HEK293 (cell line): ENCODE results near the gene TRAPPC2L.

ENCODE experiments used
- CTCF ChIA-PET: fragments of 350-600 bp; formaldehyde crosslinking; extraction: SDS; loops from one replicate; lab custom pipeline; 2021; ENCODE audit warnings: antibody characterized with exemption; lab: Yijun Ruan, JAX
- POLR2A ChIA-PET: fragments of 300-600 bp; formaldehyde crosslinking; extraction: SDS; loops from one replicate; lab custom pipeline; 2020; ENCODE audit warnings: antibody characterized with exemption, inconsistent platforms; lab: Yijun Ruan, JAX
- H3K27ac ChIP-seq: fragments of 200-500 bp; sonication (Bioruptor generic); 2 replicates; pipeline ENCODE4 v1.5.1; 2014; ENCODE audit warnings: low read depth, low read length, control low read depth, inconsistent platforms; ENCODE audit errors: extremely low read depth
- H3K36me3 ChIP-seq, 2 experiments: fragments of 200-500 bp in 1 of 2; sonication (Bioruptor generic) in 1 of 2; 1 replicate in 1 of 2; 2 replicates in 1 of 2; pipeline ENCODE4 v1.5.1; 2014 to 2017; ENCODE audit warnings: inconsistent platforms in 2 of 2, low read length in 2 of 2; ENCODE audit not compliant: control insufficient read depth in 2 of 2, insufficient read depth in 1 of 2
- H3K4me1 ChIP-seq: fragments of 200-500 bp; sonication (Bioruptor generic); 2 replicates; pipeline ENCODE4 v1.5.1; 2014; ENCODE audit warnings: mild to moderate bottlenecking, low read length, inconsistent platforms; ENCODE audit not compliant: control insufficient read depth, insufficient read depth
- H3K4me3 ChIP-seq: 2 replicates; pipeline ENCODE4 v1.5.1; 2011; ENCODE audit warnings: low read depth, mild to moderate bottlenecking, control low read depth, low read length, moderate library complexity
- H3K9me3 ChIP-seq: fragments of 200-500 bp; sonication (Bioruptor generic); 2 replicates; pipeline ENCODE4 v1.5.1; 2014; ENCODE audit warnings: low read depth, low read length, inconsistent platforms; ENCODE audit not compliant: control insufficient read depth, insufficient read depth
- BCL11A ChIP-seq: fragments of 450-650 bp; formaldehyde crosslinking; IDR thresholded peaks from 2 replicates; pipeline ENCODE4 v1.5.1; 2016; ENCODE audit warnings: low read depth, missing biosample characterization, missing genetic modification characterization
- BCL6B ChIP-seq: fragments of 450-650 bp; formaldehyde crosslinking; IDR thresholded peaks from 2 replicates; pipeline ENCODE4 v1.5.1; 2017; ENCODE audit warnings: missing biosample characterization, missing genetic modification characterization
- GFI1B ChIP-seq: fragments of 450-650 bp; formaldehyde crosslinking; IDR thresholded peaks from 2 replicates; pipeline ENCODE4 v1.5.1; 2016; ENCODE audit warnings: missing biosample characterization, missing genetic modification characterization
- GLI2 ChIP-seq: fragments of 450-650 bp; formaldehyde crosslinking; IDR thresholded peaks from 2 replicates; pipeline ENCODE4; 2017; ENCODE audit warnings: missing biosample characterization, missing genetic modification characterization, low read depth, borderline replicate concordance
- HOXA7 ChIP-seq: sonication (generic); formaldehyde crosslinking; IDR thresholded peaks from 2 replicates; pipeline ENCODE4 v1.8.1; 2022; ENCODE audit warnings: missing genetic modification reagents, borderline replicate concordance
- KLF9 ChIP-seq: fragments of 450-650 bp; formaldehyde crosslinking; IDR thresholded peaks from 2 replicates; pipeline ENCODE4 v1.5.1; 2016; ENCODE audit warnings: missing biosample characterization, missing genetic modification characterization, low read depth
- MYNN ChIP-seq: fragments of 450-650 bp; formaldehyde crosslinking; IDR thresholded peaks from 2 replicates; pipeline ENCODE4 v1.5.1; 2016; ENCODE audit warnings: missing biosample characterization, missing genetic modification characterization, borderline replicate concordance
- PRDM6 ChIP-seq: fragments of 450-650 bp; formaldehyde crosslinking; IDR thresholded peaks from 2 replicates; pipeline ENCODE4 v1.5.1; 2017; ENCODE audit warnings: missing biosample characterization, missing genetic modification characterization
- WT1 ChIP-seq: fragments of 450-650 bp; formaldehyde crosslinking; IDR thresholded peaks from 2 replicates; pipeline ENCODE4 v1.5.1; 2016; ENCODE audit warnings: missing biosample characterization, missing genetic modification characterization
- ZBTB8A ChIP-seq: fragments of 450-650 bp; formaldehyde crosslinking; IDR thresholded peaks from 2 replicates; pipeline ENCODE4 v1.5.1; 2016; ENCODE audit warnings: missing biosample characterization, missing genetic modification characterization
- ZFP3 ChIP-seq: fragments of 450-650 bp; formaldehyde crosslinking; IDR thresholded peaks from 2 replicates; pipeline ENCODE4 v1.5.1; 2016; ENCODE audit warnings: low read depth, missing biosample characterization, missing genetic modification characterization
- ZNF10 ChIP-seq: fragments of 450-650 bp; formaldehyde crosslinking; IDR thresholded peaks from 2 replicates; pipeline ENCODE4 v1.5.1; 2017; ENCODE audit warnings: missing biosample characterization, missing genetic modification characterization
- ZNF140 ChIP-seq: fragments of 450-650 bp; formaldehyde crosslinking; IDR thresholded peaks from 2 replicates; pipeline ENCODE4 v1.5.1; 2016; ENCODE audit warnings: missing biosample characterization, missing genetic modification characterization
- ZNF211 ChIP-seq: fragments of 450-650 bp; formaldehyde crosslinking; IDR thresholded peaks from 2 replicates; pipeline ENCODE4 v1.5.1; 2016; ENCODE audit warnings: low read depth, missing biosample characterization, missing genetic modification characterization
- ZNF221 ChIP-seq: fragments of 450-650 bp; formaldehyde crosslinking; IDR thresholded peaks from 2 replicates; pipeline ENCODE4 v1.5.1; 2017; ENCODE audit warnings: missing biosample characterization, missing genetic modification characterization, borderline replicate concordance
- ZNF350 ChIP-seq: fragments of 450-650 bp; formaldehyde crosslinking; IDR thresholded peaks from 2 replicates; pipeline ENCODE4 v1.5.0; 2017; ENCODE audit warnings: missing biosample characterization, mild to moderate bottlenecking, missing genetic modification characterization
- ZNF37A ChIP-seq: fragments of 450-650 bp; IDR thresholded peaks from 2 replicates; pipeline ENCODE4 v1.5.1; 2018; ENCODE audit warnings: missing biosample characterization, missing genetic modification characterization
- ZNF404 ChIP-seq: fragments of 450-650 bp; formaldehyde crosslinking; IDR thresholded peaks from 2 replicates; pipeline ENCODE4 v1.5.1; 2017; ENCODE audit warnings: missing biosample characterization, missing genetic modification characterization
- ZNF449 ChIP-seq: fragments of 450-650 bp; formaldehyde crosslinking; IDR thresholded peaks from 2 replicates; pipeline ENCODE4 v1.5.1; 2017; ENCODE audit warnings: missing biosample characterization, mild to moderate bottlenecking, missing genetic modification characterization, moderate library complexity
- ZNF514 ChIP-seq: fragments of 450-650 bp; formaldehyde crosslinking; IDR thresholded peaks from 2 replicates; pipeline ENCODE4 v1.5.1; 2016; ENCODE audit warnings: missing biosample characterization, missing genetic modification characterization
- ZNF530 ChIP-seq: fragments of 450-650 bp; formaldehyde crosslinking; IDR thresholded peaks from 2 replicates; pipeline ENCODE4 v1.5.1; 2016; ENCODE audit warnings: low read depth, missing biosample characterization, missing genetic modification characterization
- ZNF544 ChIP-seq: fragments of 450-650 bp; formaldehyde crosslinking; IDR thresholded peaks from 2 replicates; pipeline ENCODE4 v1.5.0; 2017; ENCODE audit warnings: missing biosample characterization, missing genetic modification characterization
- ZNF596 ChIP-seq: fragments of 450-650 bp; IDR thresholded peaks from 2 replicates; pipeline ENCODE4 v1.5.0; 2018; ENCODE audit warnings: missing biosample characterization, mild to moderate bottlenecking, missing genetic modification characterization, moderate library complexity
- ZNF623 ChIP-seq: fragments of 450-650 bp; formaldehyde crosslinking; IDR thresholded peaks from 2 replicates; pipeline ENCODE4 v1.5.1; 2016; ENCODE audit warnings: missing biosample characterization, missing genetic modification characterization
- ZNF626 ChIP-seq: fragments of 450-650 bp; sonication (Bioruptor Pico); formaldehyde crosslinking; IDR thresholded peaks from 2 replicates; pipeline ENCODE4 v1.5.1; 2018; ENCODE audit warnings: missing biosample characterization, missing genetic modification characterization, inconsistent platforms

TRAPPC2L gene

GRCh38 chr16:88836791-88837190, 20.1 kb upstream of the TRAPPC2L start (continued):
- TF ChIP-seq BCL11A (tag by site-specific recombination) (no peak), ZNF623 (no peak), ZNF530 (tag by site-specific recombination) (no peak), ZNF221 (tag by site-specific recombination) (no peak), ZNF211 (tag by site-specific recombination) (no peak), ZNF596 (tag by site-specific recombination) (no peak), GFI1B (tag by site-specific recombination) (no peak)

GRCh38 chr16:88837806-88838205, 19.1 kb upstream of the TRAPPC2L start:
- no peak overlapping the region for H3K27ac ChIP-seq
- no peaks in the 10 kb centered on the region for H3K9me3 ChIP-seq
- CTCF ChIA-PET: no interaction called here
- H3K36me3 ChIP-seq: peaks cover 0 to 16% of the 10 kb centered on the region in 2 experiments; a peak in 1 of 3 replicates
- TF ChIP-seq WT1 (no peak), ZNF211 (tag by site-specific recombination) (no peak), HOXA7 (CRISPR knock-in tag) (no peak)
- POLR2A ChIA-PET: no interaction called here
- H3K4me3 ChIP-seq: no peak overlapping the region
- no peaks in the 10 kb centered on the region for H3K4me1 ChIP-seq

GRCh38 chr16:88838566-88838965, 18.4 kb upstream of the TRAPPC2L start:
- TF ChIP-seq ZNF350 (no peak), PRDM6 (tag by site-specific recombination) (no peak), ZNF626 (no peak), ZNF404 (tag by site-specific recombination) (no peak), ZBTB8A (tag by site-specific recombination) (no peak), ZFP3 (tag by site-specific recombination) (no peak), ZNF449 (tag by site-specific recombination) (no peak), ZNF10 (tag by site-specific recombination) (no peak), ZNF37A (tag by site-specific recombination) (no peak), ZNF140 (tag by site-specific recombination) (no peak), ZNF544 (tag by site-specific recombination) (no peak), MYNN (tag by site-specific recombination) (no peak), ZNF514 (tag by site-specific recombination) (no peak), KLF9 (tag by site-specific recombination) (no peak), BCL6B (tag by site-specific recombination) (no peak), GLI2 (tag by site-specific recombination) (no peak)
- ChIA-PET CTCF (no interaction called here), POLR2A (no interaction called here)
- no peak overlapping the region for H3K4me3 ChIP-seq
- no peaks in the 10 kb centered on the region for H3K4me1 ChIP-seq
- H3K27ac ChIP-seq: no peak overlapping the region
- H3K9me3 ChIP-seq: no peaks in the 10 kb centered on the region
- peaks cover 0 to 16% of the 10 kb centered on the region in 2 experiments; a peak in 1 of 3 replicates for H3K36me3 ChIP-seq
